Measurements from ENCODE around the gene ETV3L.
"Not testable (repeated sequence)": the region's sequence is repeated elsewhere in the genome, so short reads cannot be mapped to it uniquely, and the experiment has no call there.

ETV3L gene

DNA sequence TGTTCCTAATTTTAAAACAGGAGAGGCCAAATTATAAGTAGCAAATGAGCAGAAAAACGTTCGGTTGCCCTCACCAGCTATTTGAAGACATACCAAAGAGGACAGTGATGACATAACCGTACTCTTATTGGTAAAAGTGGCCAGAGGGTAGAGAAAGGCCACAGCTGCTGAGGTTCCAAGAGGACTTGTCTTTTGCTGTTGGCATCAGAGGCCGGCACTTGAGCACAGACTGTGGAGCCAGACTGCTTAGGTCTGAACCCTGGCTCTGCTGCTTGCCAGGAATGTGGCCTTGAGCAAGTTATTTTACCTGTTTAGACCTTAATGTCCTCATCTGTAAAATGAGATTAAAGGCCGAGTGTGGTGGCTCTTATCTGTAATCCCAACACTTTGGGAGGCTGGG lies 14.9 kb downstream of the ETV3L start:
- no peak for DNase-seq (ENCODE audit: extremely low read depth in 1 of 2, low read depth in 1 of 2)

DNA sequence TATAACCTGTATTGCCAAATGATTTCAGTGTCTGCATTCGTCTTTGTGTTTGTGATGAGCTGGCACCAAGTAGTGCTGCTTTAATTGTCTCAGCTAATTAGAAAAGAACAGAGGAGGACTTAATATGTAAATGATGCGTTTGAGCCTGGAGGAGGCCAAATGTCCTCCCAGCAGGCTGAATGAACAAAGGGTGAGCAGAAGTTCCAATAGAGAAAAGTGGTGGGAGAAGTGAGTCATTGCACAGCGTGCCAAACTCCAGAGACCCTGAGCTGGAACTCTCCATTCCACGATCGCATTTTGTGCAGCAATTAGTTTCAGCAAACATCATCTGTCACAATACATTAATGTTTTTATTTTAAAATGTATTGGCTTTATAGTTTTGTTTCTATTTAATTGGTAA lies 17.9 kb downstream of the ETV3L start:
- DNase-seq (ENCODE audit: extremely low read depth in 1 of 2, low read depth in 1 of 2): no peak

DNA sequence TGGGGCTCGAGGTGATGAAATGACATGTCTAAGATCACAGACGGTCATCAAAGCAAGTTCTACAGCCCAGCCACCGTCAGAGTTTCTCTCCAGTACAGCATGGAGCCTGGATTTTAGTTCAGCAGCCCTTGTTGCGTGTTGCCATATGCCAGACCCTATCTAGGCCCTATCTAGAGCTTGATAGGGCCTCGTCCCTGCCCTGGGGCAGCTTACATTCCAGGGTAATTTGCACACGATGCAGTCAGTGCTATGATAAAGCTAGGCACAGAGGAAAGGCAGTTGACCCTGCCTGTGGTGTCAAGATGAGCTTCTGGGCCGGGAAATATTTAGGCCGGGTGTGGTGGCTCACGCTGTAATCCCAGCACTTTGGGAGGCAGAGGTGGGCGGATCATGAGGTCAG lies 18.9 kb downstream of the ETV3L start:
- no peak for DNase-seq (ENCODE audit: extremely low read depth in 1 of 2, low read depth in 1 of 2)

DNA sequence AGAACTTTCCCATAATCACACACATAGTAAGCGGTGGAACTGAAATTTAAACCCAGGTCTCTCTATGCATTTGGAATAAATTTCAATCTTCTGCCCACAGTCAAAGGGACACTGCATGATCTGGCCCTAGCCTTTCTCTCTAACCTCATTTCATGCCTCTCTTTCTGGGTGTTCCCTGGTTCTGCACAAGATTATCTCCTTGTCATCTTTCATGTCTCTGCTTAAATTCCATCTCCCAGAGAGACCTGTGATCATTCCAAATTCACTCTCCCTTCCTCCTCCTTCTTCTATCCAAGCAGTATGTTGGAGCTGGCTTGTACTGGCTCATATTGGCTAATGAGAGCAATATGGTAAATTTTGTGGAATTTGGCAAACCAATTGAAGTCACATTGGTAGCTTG lies 22.2 kb downstream of the ETV3L start:
- no peak for DNase-seq (ENCODE audit: extremely low read depth in 1 of 2, low read depth in 1 of 2)

DNA sequence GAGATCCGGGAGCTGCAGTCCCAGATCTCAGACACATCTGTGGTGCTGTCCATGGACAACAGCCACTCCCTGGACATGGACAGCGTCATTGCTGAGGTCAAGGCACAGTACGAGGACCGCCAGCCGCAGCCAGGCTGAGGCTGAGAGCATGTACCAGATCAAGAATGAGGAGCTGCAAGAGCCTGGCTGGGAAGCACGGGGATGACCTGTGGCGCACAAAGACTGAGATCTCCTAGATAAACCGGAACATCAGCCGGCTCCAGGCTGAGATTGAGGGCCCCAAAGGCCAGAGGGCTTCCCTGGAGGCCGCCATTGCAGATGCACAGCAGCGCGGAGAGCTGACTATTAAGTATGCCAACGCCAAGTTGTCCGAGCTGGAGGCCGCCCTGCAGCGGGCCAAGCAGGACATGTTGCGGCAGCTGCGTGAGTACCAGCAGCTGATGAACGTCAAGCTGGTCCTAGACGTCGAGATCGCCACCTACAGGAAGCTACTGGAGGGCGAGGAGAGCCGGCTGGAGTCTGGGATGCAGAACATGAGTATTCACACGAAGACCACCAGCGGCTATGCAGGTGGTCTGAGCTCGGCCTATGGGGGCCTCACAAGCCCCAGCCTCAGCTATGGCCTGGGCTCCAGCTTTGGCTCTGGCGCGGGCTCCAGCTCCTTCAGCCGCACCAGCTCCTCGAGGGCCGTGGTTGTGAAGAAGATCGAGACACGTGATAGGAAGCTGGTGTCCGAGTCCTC lies 25.5 kb downstream of the ETV3L start:
- DNase-seq (ENCODE audit: extremely low read depth in 1 of 2, low read depth in 1 of 2): peak in 1 of 2 donors; percentile 34

DNA sequence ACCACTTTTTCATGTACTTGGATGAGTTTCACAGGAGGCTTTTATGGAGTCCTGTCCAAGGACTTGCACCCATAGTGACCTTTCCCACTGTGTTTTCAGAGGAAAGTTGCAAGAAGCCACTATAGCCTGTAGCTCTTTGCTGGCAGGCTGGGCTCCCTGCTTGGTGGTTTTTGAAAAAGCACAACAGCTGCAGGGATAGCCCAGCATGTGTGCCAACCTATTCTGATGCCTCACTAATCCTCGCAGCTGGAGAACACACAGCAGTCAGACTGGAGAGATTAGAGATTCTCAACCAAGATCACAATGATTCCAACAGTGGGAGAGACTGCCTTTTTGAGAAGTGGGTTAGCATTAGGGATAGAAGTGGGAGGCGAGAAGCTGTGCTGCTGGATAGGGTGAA lies 30.0 kb downstream of the ETV3L start:
- DNase-seq (ENCODE audit: extremely low read depth in 1 of 2, low read depth in 1 of 2): no peak

DNA sequence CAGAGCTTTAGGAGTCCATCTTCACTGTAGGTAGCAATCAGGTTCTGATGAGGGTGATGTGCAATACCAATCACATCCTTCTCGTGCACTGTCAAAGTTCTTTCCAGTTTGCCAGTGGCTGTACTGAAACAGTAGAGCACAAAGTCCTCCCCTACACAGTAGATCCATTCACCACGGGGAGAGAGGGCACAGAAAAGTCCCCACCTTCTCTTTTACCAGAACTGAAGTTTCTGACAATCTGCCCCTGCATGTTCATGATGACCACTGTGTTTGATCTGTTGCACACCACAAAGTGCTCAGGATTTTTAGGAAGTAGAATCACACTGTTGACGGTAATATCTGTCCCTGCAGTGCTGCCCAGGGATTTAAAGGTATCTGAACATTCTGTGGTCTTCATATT lies 40.4 kb downstream of the ETV3L start:
- not testable (repeated sequence) for DNase-seq (ENCODE audit: extremely low read depth in 1 of 2, low read depth in 1 of 2)

DNA sequence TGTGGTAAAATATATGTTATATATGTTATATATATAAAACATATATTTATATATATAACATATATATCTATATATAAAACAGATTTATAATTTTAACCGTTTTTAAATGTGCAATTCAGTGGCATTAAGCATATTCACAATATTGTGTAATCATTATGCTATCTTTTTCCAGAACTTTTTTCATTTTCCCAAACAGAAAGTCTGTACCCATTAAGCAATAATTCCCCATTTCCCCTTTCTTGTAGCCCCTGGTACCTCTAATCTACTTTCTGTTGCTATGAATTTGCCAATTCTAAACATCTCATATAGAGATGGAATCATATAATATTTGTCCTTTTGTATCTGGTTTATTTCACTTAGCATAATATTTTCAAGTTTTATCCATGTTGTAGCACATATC lies 43.3 kb downstream of the ETV3L start:
- no peak for DNase-seq (ENCODE audit: extremely low read depth in 1 of 2, low read depth in 1 of 2)

DNA sequence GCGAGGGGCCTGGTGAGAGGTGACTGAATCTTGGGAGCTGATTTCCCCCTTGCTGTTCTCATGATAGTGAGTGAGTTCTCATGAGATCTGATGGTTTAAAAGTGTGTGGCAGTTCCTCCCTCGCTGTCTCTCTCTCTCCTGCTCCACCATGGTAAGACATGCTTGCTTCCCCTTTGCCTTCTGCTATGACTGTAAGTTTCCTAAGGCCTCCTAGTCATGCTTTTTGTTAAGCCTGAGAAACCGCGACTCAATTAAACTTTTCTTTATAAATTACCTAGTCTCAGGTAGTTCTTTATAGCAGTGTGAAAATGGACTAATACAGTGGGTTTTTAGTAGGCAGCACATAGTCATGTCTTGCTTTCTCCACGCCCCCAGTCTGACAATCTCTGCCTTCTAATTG lies 43.9 kb downstream of the ETV3L start:
- not testable (repeated sequence) for DNase-seq (ENCODE audit: extremely low read depth in 1 of 2, low read depth in 1 of 2)

DNA sequence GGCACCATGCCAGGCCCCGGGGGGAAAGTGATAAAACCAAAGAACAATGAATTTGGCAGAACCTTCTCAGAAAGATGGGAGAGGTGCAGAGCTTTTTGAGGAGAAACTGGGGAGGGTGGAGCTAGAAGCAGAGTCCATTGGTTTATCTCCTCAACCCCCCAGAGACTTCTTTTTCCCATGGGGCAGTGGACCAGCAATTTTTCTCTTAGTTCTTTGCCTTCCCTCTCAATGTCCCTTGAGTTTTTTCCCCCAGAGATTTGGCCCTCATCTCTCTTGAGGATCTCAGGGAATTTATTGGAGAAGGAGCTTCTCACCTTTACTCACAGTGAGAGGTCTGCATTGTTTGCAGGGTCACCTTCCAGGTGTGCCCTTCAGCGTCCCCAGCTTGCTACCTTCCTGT lies 48.8 kb downstream of the ETV3L start:
- no peak for DNase-seq (ENCODE audit: extremely low read depth in 1 of 2, low read depth in 1 of 2)

DNA sequence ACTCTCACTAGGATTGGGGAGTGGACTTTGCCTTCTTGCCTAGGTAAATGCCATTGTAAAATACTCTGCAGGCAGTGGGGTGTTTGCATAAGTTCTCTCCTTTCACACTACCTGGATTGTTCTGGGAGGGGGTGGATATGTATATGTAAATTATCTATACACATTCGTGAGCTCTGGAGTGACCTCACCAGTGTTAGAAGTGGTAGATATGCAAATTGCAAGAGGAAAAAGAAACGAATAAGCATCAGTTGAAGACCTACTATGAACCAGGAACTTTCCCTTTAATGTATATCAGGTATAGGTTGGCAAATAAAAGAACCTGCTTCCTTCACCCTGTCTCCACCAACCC lies 52.6 kb downstream of the ETV3L start:
- DNase-seq (ENCODE audit: extremely low read depth in 1 of 2, low read depth in 1 of 2): no peak

DNA sequence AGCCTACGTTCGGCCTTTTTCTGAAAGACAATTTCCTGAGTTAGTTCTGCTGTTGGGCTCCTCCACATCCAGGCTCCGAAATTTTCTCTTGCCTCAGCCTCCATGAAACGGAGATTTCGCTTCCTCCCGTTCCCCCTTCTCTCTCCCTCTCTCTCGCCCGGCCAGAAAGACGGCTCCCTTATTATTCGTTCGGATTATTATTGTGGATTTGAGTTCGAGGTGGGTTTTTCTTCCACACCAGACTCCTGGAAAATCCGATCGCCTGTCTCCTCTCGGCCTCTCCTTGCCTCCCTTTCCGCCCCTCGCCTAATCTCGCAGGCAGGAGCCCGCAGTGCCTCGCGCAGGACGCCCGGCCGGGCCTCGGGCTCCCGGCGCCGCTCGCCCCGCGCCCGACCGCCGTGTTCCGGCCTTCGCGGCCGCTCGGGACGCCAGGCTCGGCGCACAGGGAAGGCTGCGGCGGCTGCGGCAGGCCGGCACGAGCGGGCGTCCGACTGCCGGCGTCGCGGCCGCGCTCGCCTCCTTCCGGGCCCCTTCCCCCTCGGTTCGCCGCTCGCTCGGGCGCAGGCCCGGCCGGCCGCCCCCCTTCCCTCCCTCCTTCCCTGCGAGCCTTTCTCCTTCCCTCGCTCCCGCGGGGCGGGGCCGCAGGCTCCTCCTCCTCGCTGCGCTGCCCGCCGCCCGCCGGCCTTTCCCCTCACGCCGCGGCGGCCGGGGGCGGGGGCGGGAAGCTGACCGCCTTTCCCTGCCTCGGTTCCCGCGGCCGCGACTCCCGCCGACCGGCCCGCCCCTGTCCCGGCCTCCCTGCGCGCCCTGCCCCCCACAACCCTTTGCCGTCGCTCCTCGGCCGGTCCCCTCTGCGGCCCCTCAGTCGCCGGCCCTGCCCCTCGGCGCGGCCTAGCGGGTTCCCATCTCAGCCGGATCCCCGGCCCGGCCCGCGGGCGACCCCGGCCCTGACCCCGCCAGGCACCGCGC lies 54.1 kb downstream of the ETV3L start, which contains the start of gene ARHGEF11:
TSS of gene ARHGEF11 (minus strand) at position 493 of the 969 bp plus-strand sequence. CDS start 1,412 bp downstream, outside the sequence.
- peak in 1 of 2 donors; percentile 10 for DNase-seq (ENCODE audit: extremely low read depth in 1 of 2, low read depth in 1 of 2)

DNA sequence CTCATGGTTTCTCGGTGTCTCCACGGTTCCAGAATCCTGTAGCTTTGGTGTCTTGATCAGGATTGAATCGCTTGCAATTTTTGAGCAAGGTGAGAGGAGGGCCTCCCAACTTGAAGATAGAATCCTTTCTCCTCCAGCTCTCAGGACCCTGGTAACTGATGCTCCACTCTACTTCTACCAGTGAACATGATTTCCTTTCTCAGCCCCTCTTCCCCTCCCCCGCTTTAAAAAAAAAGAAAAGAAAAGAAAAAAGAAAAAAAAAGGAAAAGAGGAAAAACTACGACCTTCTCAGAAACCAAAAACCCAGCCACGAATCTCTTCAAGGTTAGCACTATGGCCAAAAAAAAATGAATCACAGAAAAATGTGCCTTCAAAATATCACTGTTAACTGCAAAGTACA lies 55.3 kb downstream of the ETV3L start:
- DNase-seq (ENCODE audit: extremely low read depth in 1 of 2, low read depth in 1 of 2): no peak

DNA sequence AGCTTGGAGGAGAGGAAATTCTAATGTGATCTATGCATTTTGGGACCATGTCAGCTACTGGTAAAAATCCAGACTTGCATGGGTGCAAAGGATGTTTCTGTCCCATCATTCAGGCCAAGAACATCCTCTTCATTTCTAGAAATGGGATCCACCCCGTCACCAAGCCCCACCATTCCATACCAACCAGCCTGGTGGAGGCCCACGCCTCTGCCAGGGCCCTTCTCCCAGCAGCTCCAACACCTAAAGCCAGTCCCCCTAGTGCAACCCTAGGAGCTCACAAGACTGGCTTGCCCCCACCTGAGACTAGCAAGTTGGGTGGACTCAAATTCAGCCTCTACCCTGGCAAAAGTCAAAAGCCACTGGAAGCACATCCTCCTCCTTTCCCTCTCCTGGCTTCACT lies 55.9 kb downstream of the ETV3L start:
- DNase-seq (ENCODE audit: extremely low read depth in 1 of 2, low read depth in 1 of 2): no peak

DNA sequence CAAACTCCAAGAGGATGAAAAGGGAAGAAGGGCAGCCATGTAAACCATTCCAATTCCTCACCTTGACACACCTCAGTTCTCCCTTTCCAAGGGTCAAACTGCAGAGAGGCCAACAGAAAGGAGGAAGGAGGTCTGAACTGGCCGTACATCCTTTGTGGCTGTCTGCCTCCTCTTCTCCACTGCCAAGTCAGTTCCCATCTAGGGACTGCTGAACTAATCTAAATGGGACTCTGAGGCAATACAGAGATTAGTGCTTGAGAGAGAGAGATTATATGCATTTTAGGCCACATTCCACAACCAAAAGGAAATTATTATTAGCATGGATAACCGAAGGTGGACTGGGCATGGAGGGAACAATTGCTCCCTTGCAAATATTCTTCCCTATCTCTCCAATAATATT lies 56.8 kb downstream of the ETV3L start:
- DNase-seq (ENCODE audit: extremely low read depth in 1 of 2, low read depth in 1 of 2): no peak

Measured in stimulated activated CD8-positive, alpha-beta memory T cell treated with anti-CD3 and anti-CD28 coated beads, Interleukin-7, amount 100 ng/mL, for 48 hours (primary cell).